ENCODE data around the gene LRRC66.

DNA sequence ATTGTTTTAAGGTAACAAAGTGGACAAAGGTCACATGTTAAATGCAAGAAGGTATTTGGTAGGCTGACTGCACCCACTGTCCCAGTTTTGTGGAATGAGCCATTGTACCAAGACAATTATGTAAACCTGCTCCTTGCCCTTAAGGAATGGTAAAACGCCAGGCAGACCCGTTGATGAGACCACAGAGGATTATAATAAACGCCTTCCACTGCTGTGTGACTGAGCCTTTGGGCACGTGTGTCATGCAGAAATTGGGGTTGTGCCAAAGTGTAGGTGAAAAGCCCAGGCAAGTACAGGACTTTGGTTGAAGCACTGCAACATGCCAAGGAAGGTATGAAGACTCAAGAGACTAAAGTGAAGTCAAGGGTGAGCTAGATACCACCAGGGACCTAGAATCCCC is 59.7 kb downstream of the LRRC66 start:
- TF ChIP-seq EP300 (IDR thresholded peaks at IDR 0.05; ENCODE audit: borderline replicate concordance) (no peak), TCF12 (IDR thresholded peaks at IDR 0.05; ENCODE audit: low read depth) (no peak), CREB1 (IDR thresholded peaks at IDR 0.05; ENCODE audit: low read depth) (no peak), FOXM1 (IDR thresholded peaks at IDR 0.05; ENCODE audit: borderline replicate concordance, low read depth) (no peak), RAD21 (IDR thresholded peaks at IDR 0.05; ENCODE audit: low read depth) (no peak), NFIC (IDR thresholded peaks at IDR 0.05) (no peak), EGR1 (IDR thresholded peaks at IDR 0.05) (no peak)
- TF ChIP-seq, protein P1, sequence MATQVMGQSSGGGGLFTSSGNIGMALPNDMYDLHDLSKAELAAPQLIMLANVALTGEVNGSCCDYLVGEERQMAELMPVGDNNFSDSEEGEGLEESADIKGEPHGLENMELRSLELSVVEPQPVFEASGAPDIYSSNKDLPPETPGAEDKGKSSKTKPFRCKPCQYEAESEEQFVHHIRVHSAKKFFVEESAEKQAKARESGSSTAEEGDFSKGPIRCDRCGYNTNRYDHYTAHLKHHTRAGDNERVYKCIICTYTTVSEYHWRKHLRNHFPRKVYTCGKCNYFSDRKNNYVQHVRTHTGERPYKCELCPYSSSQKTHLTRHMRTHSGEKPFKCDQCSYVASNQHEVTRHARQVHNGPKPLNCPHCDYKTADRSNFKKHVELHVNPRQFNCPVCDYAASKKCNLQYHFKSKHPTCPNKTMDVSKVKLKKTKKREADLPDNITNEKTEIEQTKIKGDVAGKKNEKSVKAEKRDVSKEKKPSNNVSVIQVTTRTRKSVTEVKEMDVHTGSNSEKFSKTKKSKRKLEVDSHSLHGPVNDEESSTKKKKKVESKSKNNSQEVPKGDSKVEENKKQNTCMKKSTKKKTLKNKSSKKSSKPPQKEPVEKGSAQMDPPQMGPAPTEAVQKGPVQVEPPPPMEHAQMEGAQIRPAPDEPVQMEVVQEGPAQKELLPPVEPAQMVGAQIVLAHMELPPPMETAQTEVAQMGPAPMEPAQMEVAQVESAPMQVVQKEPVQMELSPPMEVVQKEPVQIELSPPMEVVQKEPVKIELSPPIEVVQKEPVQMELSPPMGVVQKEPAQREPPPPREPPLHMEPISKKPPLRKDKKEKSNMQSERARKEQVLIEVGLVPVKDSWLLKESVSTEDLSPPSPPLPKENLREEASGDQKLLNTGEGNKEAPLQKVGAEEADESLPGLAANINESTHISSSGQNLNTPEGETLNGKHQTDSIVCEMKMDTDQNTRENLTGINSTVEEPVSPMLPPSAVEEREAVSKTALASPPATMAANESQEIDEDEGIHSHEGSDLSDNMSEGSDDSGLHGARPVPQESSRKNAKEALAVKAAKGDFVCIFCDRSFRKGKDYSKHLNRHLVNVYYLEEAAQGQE (IDR thresholded peaks at IDR 0.05; ENCODE audit: low read depth), result no peak
- TF ChIP-seq, protein P2, sequence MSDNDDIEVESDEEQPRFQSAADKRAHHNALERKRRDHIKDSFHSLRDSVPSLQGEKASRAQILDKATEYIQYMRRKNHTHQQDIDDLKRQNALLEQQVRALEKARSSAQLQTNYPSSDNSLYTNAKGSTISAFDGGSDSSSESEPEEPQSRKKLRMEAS (IDR thresholded peaks at IDR 0.05), result no peak
